ENCODE data around the gene HM13. TPM values are rescaled to one million over a fixed set of nuclear protein-coding genes. Genes with fewer than 3 reads are reported as not detected.

Gene HM13
- total and polyA plus RNA-seq, 3 donors from 2014 or later: 68.7 to 97.5 (median 86.7) TPM

- Histone ChIP-seq H3K4me1 (peaks cover 6% of the 10 kb centered on the region), H3K4me3 (no peak overlapping the region), H3K9me3 (no peaks in the 10 kb centered on the region), H3K27ac (no peak overlapping the region), H3K36me3 (ENCODE audit: low read depth, missing control alignments) (no peaks in the 10 kb centered on the region), H3K27me3 (no peaks in the 10 kb centered on the region)
- intact Hi-C loops (cut with DNase I; ENCODE audit: low total_unique reads): no loop called here
- no peak for DNase-seq
- 93 to 100% methylated on average over 4 to 11 of the region's 11 CpGs for WGBS, 2 donors
- TF ChIP-seq POLR2A (IDR thresholded peaks at IDR 0.05) (no peak), CTCF (IDR thresholded peaks at IDR 0.05) (no peak)
These were observed 34.7 kb downstream of the HM13 start for GRCh38 chr20:31548820-31549512.

- Histone ChIP-seq H3K9me3 (no peaks in the 10 kb centered on the region), H3K27ac (no peak overlapping the region), H3K36me3 (ENCODE audit: low read depth, missing control alignments) (no peaks in the 10 kb centered on the region), H3K4me3 (no peak overlapping the region), H3K27me3 (no peaks in the 10 kb centered on the region), H3K4me1 (peaks cover 6% of the 10 kb centered on the region)
- TF ChIP-seq CTCF (IDR thresholded peaks at IDR 0.05): no peak
- no peak for DNase-seq
- intact Hi-C loops (cut with DNase I; ENCODE audit: low total_unique reads): no loop called here
- WGBS, 2 donors: 83 to 93% methylated on average over 5 of the region's 5 CpGs
These were observed 35.3 kb downstream of the HM13 start for GRCh38 chr20:31549513-31549880.

- H3K9me3 ChIP-seq: no peaks in the 10 kb centered on the region
- H3K27ac ChIP-seq: no peak overlapping the region
- H3K27me3 ChIP-seq: no peaks in the 10 kb centered on the region
- TF ChIP-seq CTCF (IDR thresholded peaks at IDR 0.05) (no peak), POLR2A (IDR thresholded peaks at IDR 0.05) (no peak)
- H3K4me1 ChIP-seq: peaks cover 6% of the 10 kb centered on the region
- no peak overlapping the region for H3K4me3 ChIP-seq
- no peaks in the 10 kb centered on the region for H3K36me3 ChIP-seq (ENCODE audit: low read depth, missing control alignments)
- no peak for DNase-seq
- whole genome bisulfite sequencing, 2 donors: 85 to 88% methylated on average over 13 of the region's 13 CpGs
- intact Hi-C loops (cut with DNase I; ENCODE audit: low total_unique reads): no loop called here
These were observed 35.9 kb downstream of the HM13 start for GRCh38 chr20:31550099-31550498.

- H3K27ac ChIP-seq: no peak overlapping the region
- intact Hi-C loops (cut with DNase I; ENCODE audit: low total_unique reads): no loop called here
- no peaks in the 10 kb centered on the region for H3K36me3 ChIP-seq (ENCODE audit: low read depth, missing control alignments)
- 81 to 91% methylated on average over 11 of the region's 11 CpGs for WGBS, 2 donors
- H3K9me3 ChIP-seq: no peaks in the 10 kb centered on the region
- H3K27me3 ChIP-seq: no peaks in the 10 kb centered on the region
- no peak for DNase-seq
- no peak overlapping the region for H3K4me3 ChIP-seq
- TF ChIP-seq POLR2A (IDR thresholded peaks at IDR 0.05): no peak
- TF ChIP-seq CTCF (IDR thresholded peaks at IDR 0.05): no peak
- H3K4me1 ChIP-seq: peaks cover 6% of the 10 kb centered on the region
These were observed 37.2 kb downstream of the HM13 start for GRCh38 chr20:31551163-31552081.

All from testis (tissue), 3 donors.